Activated CD8-positive, alpha-beta memory T cell treated with anti-CD3 and anti-CD28 coated beads, Interleukin-2, amount 10 ng/mL, durations not matched to agents 7 days and 5 days (primary cell): Measurements from ENCODE around the gene CADPS2. TPM values are rescaled to one million over a fixed set of nuclear protein-coding genes. Genes with fewer than 3 reads are reported as not detected.

Source experiments
- ATAC-seq: fragments of 150-1000 bp; cut with Tn5 transposase; one replicate; pipeline ENCODE4 v1.10.0; 2021; ENCODE audit warnings: moderate library complexity
- CTCF ChIA-PET: fragments of 350-600 bp; sonication (Branson Sonifier 250); formaldehyde crosslinking; loops from one replicate; lab custom pipeline; 2021; ENCODE audit warnings: antibody characterized with exemption; lab: Charles Lee
- DNase-seq: peaks from one replicate; pipeline ENCODE4 v3.0.0-alpha.2; 2020
- H3K27ac Mint-ChIP-seq: one replicate; pipeline ENCODE4 v1.8.0; 2021; ENCODE audit warnings: mild to moderate bottlenecking, mixed read lengths
- H3K27me3 Mint-ChIP-seq: one replicate; pipeline ENCODE4 v1.8.0; 2021; ENCODE audit warnings: mixed read lengths
- H3K36me3 Mint-ChIP-seq: one replicate; pipeline ENCODE4 v1.8.0; 2021; ENCODE audit warnings: mild to moderate bottlenecking, mixed read lengths
- H3K4me1 Mint-ChIP-seq: one replicate; pipeline ENCODE4 v1.8.0; 2021; ENCODE audit warnings: mixed read lengths
- H3K4me3 Mint-ChIP-seq: one replicate; pipeline ENCODE4 v1.8.0; 2021; ENCODE audit warnings: mild to moderate bottlenecking, moderate library complexity, mixed read lengths
- H3K9me3 Mint-ChIP-seq: one replicate; pipeline ENCODE4 v1.8.0; 2022; ENCODE audit warnings: low read depth, mixed read lengths
- total RNA-seq, 2 experiments: library from RNA; stranded (reverse); gene quantifications; one replicate each; pipeline ENCODE4 v1.2.3, GENCODE V29; 2021

Gene CADPS2
- total RNA-seq, 2 experiments from 2014 or later: not detected

DNA sequence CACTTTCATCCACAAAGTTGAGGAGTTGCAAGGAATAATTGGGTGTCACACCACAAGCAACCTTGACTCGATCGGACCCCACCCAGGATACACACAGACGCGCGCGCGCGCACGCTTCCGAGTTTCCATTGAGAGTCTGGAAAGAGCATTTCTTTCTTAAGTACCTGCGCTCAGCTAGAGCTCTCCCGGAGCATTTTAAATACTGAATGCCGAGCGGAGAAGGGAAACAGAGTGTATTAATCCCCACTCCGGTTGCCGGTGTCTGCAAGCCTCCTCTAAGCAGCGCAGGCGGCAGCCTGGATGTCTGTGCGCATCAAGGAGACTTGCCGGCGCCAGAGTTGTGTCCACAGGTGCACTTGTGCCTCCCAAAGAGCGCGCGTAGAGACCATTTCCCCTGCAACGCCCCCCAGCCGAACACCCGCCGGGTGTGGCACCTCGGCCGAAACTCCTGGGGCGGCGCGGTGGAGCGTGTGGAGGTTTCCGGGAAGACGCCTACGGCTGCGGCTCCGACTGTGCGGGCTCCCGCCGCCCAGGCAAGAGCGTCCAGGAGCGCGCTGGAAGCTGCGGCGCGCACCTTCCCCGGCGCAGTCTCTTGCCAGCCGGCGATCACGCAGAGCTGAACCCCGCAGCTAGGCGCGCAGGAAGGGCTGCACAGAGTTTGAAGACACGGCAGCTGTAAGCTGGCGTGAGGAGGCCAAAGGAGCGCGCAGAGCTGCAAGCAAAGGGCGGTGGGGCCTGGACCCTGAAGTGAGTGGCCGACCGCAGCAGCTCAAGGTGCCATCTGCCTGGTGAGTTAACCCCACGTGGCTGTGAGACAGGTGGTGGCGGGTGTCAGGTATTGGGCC, 580.6 kb downstream of the CADPS2 start:
- peaks cover 7% of the 10 kb centered on the region for H3K36me3 Mint-ChIP-seq
- peaks cover 88% of the 10 kb centered on the region for H3K27me3 Mint-ChIP-seq
- DNase-seq (no peak), ATAC-seq (no peak)
- H3K4me3 Mint-ChIP-seq: no peak overlapping the region
- peaks cover 2% of the 10 kb centered on the region for H3K4me1 Mint-ChIP-seq
- H3K27ac Mint-ChIP-seq: no peak overlapping the region
- CTCF ChIA-PET: no interaction called here
- peaks cover 2% of the 10 kb centered on the region for H3K9me3 Mint-ChIP-seq

DNA sequence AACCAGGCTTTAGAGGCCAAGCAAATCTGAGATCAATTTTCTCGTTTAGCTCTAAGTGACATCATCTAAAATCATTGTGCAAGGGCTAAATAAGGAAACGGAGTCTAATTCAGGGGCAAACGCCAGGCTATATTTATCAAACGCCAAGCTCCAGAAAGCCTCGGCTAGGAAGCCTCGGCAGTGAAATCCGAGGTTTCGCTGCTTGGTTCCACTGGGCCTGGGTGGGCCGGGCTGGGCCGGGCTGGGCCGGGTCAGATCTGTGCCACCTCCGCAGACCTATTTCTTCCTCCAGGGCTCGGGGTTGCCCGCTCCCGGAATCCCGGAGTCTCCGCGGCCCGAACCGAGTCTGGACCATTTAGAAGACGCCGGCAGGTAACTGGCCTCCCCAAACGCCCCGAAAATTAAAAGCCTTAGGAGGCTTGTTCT, 581.3 kb downstream of the CADPS2 start:
- H3K27me3 Mint-ChIP-seq: peaks cover 89% of the 10 kb centered on the region
- H3K4me3 Mint-ChIP-seq: no peak overlapping the region
- ATAC-seq (no peak), DNase-seq (no peak)
- CTCF ChIA-PET: no interaction called here
- H3K36me3 Mint-ChIP-seq: peaks cover 7% of the 10 kb centered on the region
- peaks cover 2% of the 10 kb centered on the region for H3K4me1 Mint-ChIP-seq
- peaks cover 2% of the 10 kb centered on the region for H3K9me3 Mint-ChIP-seq
- no peak overlapping the region for H3K27ac Mint-ChIP-seq

DNA sequence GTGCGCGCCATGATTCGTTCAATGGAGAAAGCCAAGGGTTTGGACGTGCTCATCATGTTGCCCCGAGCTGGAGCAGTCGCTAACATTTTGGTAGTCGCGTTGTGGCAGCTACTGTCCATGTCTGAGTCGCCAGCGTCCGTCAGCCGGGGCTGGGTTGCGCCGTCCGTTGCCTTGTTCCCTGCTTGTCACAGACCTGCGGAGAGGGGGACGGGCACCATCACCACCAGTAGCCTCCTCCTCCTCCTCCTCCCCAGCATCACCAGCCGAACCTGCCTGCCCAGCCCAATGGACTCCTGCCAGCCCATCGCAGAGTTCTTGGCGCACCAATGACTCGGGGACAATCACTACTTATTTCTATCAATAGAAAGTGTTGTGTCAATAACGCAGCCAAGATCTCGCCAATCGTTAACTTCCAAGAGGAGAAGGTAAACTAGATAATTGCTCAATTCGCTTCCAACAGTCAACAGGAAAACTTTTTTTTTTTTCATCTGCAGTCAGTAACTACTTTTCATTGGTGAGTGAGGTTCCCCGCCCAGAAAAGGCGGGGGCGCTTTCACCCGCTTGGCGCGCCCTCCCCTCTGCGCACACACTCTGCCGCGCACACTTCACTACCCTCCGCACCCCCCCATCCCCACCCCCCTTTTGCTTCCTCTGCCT, 581.8 kb downstream of the CADPS2 start, which contains the start of gene FEZF1:
Gene FEZF1 (minus strand): TSS at position 432 of the 657 bp plus-strand sequence. CDS start 313 bp downstream, at position 119.
- Mint-ChIP-seq H3K4me3 (no peak within 1 kb of the TSS), H3K36me3 (peaks cover 7% of the 10 kb centered on the region), H3K27ac (peak within 1 kb of the TSS; percentile 49), H3K4me1 (no peaks in the 10 kb centered on the region), H3K27me3 (peaks cover 89% of the 10 kb centered on the region), H3K9me3 (peaks cover 2% of the 10 kb centered on the region)
- no peak for DNase-seq
- no peak for ATAC-seq
- CTCF ChIA-PET: no interaction called here

DNA sequence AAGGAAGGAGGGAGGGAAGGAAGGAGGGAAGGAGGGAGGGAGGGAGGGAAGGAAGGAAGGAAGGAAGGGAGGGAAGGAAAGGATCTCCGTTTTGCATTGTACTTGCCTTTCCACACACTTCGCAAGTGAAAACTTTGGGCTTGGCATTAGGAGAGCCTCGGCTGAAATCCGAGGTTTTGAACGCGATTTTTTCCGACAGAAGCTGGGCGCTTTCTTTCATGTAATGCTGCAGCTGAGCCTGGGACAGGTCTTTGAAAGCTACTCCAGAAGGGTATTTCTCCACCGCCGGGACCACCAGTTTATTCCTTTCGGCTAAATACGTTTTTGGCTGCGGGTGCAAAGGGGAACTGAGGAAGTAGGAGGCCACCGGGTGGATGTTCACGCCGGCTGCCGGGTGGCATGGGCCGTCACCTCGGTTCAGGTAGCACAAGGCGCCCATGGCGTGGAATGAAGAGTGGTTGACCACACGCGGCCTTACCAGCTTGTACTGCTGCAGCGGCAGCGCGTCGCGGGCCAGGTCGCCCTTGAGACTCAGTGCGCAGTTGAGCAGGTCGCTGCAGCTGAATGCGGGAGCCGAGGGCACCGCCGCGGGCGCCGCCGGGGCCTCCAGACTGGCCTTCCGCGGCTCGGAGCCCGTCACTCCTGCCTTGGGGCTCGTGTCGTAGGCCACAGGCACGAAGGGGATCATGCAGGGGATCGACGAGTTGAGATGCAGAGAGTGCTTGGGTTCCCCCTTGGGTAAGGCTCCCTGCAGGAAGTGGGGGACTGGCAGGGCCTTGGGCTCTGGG, 582.5 kb downstream of the CADPS2 start:
- peaks cover 7% of the 10 kb centered on the region for H3K36me3 Mint-ChIP-seq
- H3K27me3 Mint-ChIP-seq: peaks cover 87% of the 10 kb centered on the region
- no peaks in the 10 kb centered on the region for H3K4me1 Mint-ChIP-seq
- H3K4me3 Mint-ChIP-seq: no peak overlapping the region
- CTCF ChIA-PET: no interaction called here
- DNase-seq (no peak), ATAC-seq (no peak)
- H3K27ac Mint-ChIP-seq: peak overlapping the region; percentile 49
- peaks cover 2% of the 10 kb centered on the region for H3K9me3 Mint-ChIP-seq

DNA sequence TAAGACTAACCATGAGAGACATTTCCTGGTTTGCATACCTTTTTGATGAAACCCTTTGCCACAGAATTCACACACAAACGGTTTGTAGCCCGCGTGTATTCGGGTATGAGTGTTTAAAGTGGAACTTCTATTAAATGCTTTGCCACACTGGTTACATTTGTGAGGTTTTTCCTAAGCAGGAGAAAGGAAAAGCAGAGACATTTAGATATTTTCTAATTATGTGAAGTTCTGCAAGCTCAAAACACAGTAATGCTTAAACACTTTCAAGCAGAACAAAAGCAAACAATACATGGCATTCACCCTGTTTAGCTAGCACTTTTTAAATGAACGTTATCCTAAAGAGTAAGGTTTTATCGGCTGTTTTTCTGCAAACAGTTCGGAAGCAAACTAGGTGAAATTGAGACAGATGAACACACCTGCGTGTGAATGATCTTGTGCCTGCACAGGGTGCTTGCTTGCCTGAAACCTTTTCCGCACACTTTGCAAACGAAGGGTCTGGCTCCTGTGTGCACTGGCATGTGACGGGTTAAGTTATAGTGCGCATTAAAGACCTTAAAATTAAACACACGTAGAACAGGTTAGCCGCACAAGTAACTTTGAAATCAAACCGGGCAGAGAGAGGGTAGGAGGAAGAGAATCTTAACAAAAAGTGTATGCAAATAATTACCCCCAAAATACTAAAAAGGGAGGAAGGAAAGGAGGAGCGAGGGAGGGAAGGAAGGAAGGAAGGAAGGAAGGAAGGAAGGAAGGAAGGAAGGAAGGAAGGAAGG, 583.3 kb downstream of the CADPS2 start:
- Mint-ChIP-seq H3K9me3 (peaks cover 2% of the 10 kb centered on the region), H3K4me1 (no peaks in the 10 kb centered on the region), H3K27ac (peak overlapping the region; percentile 68), H3K4me3 (no peak overlapping the region), H3K36me3 (peaks cover 7% of the 10 kb centered on the region), H3K27me3 (peaks cover 86% of the 10 kb centered on the region)
- DNase-seq (no peak), ATAC-seq (no peak)
- CTCF ChIA-PET: no interaction called here

DNA sequence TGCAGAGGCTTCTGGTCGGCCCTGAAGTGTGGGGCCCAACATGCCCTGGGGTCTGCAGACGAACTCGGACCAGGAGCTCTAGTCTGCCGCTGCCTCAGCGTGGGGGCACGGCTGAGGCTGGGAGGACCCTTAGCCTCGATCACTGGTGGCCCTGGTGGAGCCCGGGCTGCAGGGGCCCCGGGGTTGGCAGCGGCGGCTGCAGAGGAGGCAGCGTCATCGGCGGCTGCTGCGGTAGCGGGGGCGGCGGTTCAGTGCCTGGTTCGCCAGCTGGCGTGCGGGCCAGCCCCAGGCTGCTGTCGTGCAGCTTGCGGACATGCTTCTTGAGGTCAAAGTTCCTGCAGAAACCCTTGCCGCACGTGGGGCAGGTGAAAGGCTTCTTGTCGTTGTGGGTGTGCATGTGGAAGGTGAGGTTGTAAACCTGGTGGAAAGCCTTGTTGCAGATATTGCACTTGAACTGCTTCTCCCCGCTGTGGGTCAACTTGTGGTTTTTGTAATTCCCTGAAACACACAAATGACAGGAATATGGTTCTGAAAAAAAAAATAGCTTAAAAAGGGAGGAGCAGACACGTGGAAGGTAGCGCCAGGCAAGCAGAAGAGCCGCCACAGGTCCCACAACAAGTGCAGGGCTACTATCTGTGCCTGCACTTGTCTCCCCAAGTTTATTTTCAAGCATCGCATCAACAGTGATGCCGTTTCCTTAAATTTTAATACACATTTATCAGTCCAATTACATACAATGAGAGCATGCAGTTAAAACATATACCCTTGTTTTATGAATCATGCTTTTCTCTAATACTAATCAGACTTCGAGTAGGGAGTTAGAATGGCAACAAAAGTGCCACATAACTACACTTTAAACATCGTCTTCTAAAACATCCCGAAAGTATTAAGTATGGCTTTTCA, 584.2 kb downstream of the CADPS2 start:
- Mint-ChIP-seq H3K9me3 (peaks cover 2% of the 10 kb centered on the region), H3K36me3 (peaks cover 7% of the 10 kb centered on the region), H3K27me3 (peaks cover 80% of the 10 kb centered on the region), H3K4me3 (no peak overlapping the region), H3K4me1 (no peaks in the 10 kb centered on the region), H3K27ac (no peak overlapping the region)
- ATAC-seq (no peak), DNase-seq (no peak)
- CTCF ChIA-PET: no interaction called here

DNA sequence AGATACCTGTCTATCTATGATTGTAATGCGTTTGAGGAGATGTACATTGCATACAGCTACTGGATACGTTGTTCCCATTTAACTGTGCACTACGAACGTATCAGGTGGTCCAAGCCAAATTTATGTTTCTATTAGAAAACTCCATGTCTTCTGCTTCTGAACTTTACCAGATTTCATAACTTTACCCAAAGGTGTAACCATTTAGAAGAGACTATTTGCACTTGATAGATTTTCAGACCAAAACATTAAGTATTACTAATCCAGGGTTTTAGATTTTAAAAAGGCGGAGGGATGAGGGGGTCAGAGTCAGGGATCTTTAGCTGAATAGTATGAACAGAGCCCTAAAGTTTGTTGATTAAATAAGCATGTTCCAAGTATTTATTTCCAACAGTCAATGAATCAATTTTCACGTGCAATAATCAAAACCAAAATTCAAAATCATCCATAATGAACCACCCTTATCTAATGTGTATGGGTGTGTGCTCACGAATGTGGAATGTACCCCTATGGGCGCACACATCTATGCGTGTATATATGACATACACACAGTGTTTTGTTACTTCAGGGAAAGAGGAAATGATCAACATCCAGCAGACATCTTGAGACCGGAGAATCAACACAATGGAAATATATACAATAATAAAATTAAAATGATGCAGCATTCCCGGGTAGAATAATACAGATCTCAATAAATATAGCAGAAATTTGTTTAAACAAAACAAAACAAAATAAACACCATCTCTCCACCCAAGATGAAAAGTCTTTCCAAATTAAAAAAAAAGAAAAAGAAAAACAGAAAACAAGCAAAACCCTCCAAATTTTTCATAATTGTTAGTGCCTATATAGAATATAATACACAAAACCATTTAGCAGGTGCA, 585.1 kb downstream of the CADPS2 start:
- CTCF ChIA-PET: no interaction called here
- ATAC-seq: no peak
- H3K27ac Mint-ChIP-seq: no peak overlapping the region
- peaks cover 7% of the 10 kb centered on the region for H3K36me3 Mint-ChIP-seq
- H3K9me3 Mint-ChIP-seq: peaks cover 2% of the 10 kb centered on the region
- H3K4me3 Mint-ChIP-seq: no peak overlapping the region
- peaks cover 71% of the 10 kb centered on the region for H3K27me3 Mint-ChIP-seq
- DNase-seq: no peak
- H3K4me1 Mint-ChIP-seq: no peaks in the 10 kb centered on the region

DNA sequence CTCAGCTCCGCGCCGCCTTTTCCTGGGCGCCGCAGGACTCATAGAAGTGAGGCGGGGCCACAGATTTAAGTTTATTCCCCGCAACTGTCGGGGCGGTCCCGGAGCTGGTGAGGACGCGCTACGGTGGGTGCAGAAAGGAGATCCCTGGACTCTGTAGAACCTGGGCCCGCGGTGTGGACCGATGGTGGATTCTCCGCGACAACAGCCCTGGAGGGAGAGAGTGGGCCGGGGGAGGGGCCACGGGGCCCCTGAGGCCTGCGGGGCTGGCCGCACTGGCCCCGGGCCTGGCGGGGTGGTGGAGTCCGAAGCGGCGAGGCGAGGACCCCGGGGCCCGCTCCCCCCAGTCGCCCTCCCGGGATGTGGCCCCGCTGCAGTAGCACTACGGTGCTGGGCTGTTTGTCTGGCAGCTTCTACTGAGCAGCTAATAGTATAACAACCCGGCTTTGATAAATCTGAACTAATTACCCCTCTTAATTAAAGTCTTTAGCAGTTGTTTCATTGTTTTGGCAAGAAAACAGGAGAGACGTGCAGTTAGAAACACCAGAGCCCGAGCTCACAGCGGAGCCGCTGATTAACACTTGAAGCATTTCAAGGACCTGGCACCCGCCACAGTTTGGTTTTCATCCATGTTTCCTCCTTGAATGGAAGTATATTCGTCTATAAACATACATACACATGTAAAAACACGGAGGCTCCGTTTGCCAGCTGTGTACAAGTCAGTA, 585.9 kb downstream of the CADPS2 start:
- peaks cover 7% of the 10 kb centered on the region for H3K36me3 Mint-ChIP-seq
- ATAC-seq (no peak), DNase-seq (no peak)
- H3K4me1 Mint-ChIP-seq: no peaks in the 10 kb centered on the region
- peaks cover 2% of the 10 kb centered on the region for H3K9me3 Mint-ChIP-seq
- CTCF ChIA-PET: no interaction called here
- H3K27me3 Mint-ChIP-seq: peaks cover 63% of the 10 kb centered on the region
- H3K27ac Mint-ChIP-seq: no peak overlapping the region
- H3K4me3 Mint-ChIP-seq: no peak overlapping the region

DNA sequence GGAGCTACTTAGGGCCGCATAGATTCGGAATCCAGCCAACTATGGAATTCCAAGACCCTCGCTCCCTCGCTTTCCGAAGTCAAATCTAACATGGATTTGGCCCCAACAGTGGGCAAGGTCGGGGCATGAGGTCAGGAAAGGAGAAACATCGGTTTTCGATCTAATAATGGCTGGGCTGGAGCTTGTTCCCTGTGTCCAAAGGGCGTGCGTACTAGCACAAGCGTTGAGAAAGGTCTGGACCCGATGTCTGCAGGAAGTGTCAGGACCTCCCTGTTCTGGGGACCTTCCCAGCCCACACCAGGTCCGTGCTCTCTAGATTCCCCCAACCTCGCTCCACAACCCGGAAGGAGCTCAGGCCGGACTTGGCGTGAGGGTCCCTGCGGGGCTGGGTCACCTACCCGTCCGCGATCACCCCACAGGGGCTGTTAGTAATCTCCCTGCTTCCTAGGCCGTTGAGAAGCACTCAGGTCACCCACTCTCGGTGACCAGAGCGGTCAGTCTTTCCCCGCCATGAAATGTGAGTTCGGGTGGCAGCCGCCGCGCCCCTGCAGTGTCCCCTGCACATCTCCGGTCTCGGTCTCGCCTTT, 586.5 kb downstream of the CADPS2 start:
- CTCF ChIA-PET: no interaction called here
- Mint-ChIP-seq H3K4me1 (no peaks in the 10 kb centered on the region), H3K4me3 (no peak overlapping the region), H3K27ac (no peak overlapping the region), H3K27me3 (peaks cover 58% of the 10 kb centered on the region), H3K9me3 (peaks cover 2% of the 10 kb centered on the region), H3K36me3 (peaks cover 7% of the 10 kb centered on the region)
- no peak for DNase-seq
- no peak for ATAC-seq

DNA sequence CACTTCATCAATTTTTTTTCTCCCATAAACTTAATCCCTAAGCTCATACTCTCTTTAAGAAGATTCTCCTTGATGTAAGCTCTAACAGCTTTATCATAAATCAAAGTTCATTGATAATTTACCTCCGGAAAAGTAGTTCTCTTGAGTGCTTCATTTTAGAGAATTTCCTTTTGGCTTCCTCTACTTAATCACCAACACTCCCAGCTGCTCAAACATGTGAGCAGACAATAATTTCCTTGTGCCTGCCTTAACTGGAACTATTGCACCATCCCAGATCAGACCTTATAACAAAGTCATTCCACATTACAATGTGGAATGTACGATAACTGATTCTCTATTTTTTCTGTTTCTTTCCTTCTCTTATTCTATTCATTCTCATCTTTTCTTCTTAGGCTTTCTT, 587.6 kb downstream of the CADPS2 start:
- Mint-ChIP-seq H3K27me3 (peaks cover 47% of the 10 kb centered on the region), H3K4me1 (no peaks in the 10 kb centered on the region), H3K36me3 (peaks cover 5% of the 10 kb centered on the region), H3K4me3 (no peak overlapping the region), H3K27ac (no peak overlapping the region), H3K9me3 (peaks cover 2% of the 10 kb centered on the region)
- DNase-seq: no peak
- no peak for ATAC-seq
- CTCF ChIA-PET: no interaction called here

DNA sequence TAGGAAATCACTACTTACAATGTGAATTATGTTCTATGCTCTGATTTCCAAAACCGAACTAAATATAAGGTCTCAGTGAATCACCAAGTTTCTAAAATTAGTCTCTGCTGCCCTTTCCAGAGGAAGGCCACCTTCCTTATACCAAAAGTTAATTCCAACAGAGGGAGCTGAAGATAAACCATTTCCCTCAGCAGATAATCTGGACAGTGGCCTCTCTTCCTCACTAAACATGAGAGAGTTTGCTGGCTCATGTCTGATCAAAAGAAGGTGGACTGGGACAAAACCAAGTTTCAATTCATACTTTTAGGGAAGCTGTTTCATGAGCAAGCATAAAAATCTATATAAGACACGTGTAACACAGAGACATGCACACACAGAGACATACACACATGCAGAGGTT, 588.1 kb downstream of the CADPS2 start:
- Mint-ChIP-seq H3K4me3 (no peak overlapping the region), H3K36me3 (peaks cover 3% of the 10 kb centered on the region), H3K4me1 (no peaks in the 10 kb centered on the region), H3K27me3 (peaks cover 43% of the 10 kb centered on the region), H3K9me3 (peaks cover 2% of the 10 kb centered on the region), H3K27ac (no peak overlapping the region)
- ATAC-seq (no peak), DNase-seq (no peak)
- CTCF ChIA-PET: no interaction called here
